ENCODE measurements around the gene RTL9.

Gene RTL9

DNA sequence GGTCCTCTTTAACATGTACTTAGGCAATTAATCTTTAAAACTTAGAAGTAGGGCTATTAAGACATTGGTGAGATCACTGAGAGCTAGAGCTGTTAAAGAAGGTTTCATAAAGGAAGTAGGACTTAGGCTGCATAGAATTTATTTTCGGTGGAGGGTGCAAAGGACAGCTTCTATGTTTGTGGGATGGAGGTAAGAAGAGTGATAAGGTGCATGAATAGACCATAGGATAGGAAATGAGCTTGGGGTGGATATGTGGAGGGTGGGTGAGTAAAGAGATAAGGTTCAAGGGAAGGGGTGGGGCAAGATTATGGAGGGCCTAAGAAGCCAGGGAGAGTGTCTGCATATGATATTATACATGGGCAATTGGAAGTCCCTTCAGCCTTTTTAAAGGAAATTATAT is 15.9 kb downstream of the RTL9 start:
- Histone ChIP-seq H3K79me2 (ENCODE audit: insufficient read depth, low read length) (no peaks in the 10 kb centered on the region), H3K4me2 (ENCODE audit: insufficient read depth, low read length) (no peak overlapping the region)
- no peak for ATAC-seq (ENCODE audit: insufficient read depth, low read depth)

DNA sequence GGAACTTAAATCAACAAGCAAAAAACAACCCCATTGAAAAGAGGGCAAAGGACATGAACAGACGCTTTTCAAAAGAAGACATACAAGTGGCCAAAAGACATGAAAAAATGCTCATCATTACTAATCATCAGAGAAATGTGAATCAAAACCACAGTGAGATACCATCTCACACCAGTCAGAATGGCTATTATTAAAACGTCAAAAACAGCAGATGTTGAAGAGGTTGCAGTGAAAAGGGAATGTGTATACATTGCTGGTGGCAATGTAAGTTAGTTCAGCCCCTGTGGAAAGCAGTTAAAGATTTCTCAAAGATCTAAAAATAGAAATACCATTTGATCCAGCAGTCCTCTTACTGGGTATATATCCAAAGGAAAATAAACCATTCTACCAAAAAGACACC is 22.6 kb downstream of the RTL9 start:
- Histone ChIP-seq H3K4me2 (ENCODE audit: insufficient read depth, low read length) (no peak overlapping the region), H4K20me1 (ENCODE audit: insufficient read depth, low read length) (no peaks in the 10 kb centered on the region), H3K27ac (ENCODE audit: low read length) (no peak overlapping the region), H3K9me3 (ENCODE audit: insufficient read depth, low read length, severe bottlenecking) (no peaks in the 10 kb centered on the region), H3K4me1 (ENCODE audit: insufficient read depth, low read length) (no peaks in the 10 kb centered on the region), H3K79me2 (ENCODE audit: insufficient read depth, low read length) (no peaks in the 10 kb centered on the region), H3K27me3 (ENCODE audit: insufficient read depth, low read length, poor library complexity) (no peaks in the 10 kb centered on the region), H2AFZ (ENCODE audit: low read depth, low read length) (no peak overlapping the region), H3K36me3 (ENCODE audit: insufficient read depth, low read length) (no peaks in the 10 kb centered on the region), H3K9ac (ENCODE audit: low read depth, low read length) (no peak overlapping the region), H3K4me3 (ENCODE audit: low read depth in 1 of 2, low read length in 2 of 2) (no peak overlapping the region)
- DNase-seq (no peak), ATAC-seq (ENCODE audit: insufficient read depth, low read depth) (no peak)
- no peak for TF ChIP-seq EZH2 (IDR thresholded peaks at IDR 0.05; ENCODE audit: borderline replicate concordance, low read depth, low read length, severe bottlenecking)
- TF ChIP-seq, protein P1, sequence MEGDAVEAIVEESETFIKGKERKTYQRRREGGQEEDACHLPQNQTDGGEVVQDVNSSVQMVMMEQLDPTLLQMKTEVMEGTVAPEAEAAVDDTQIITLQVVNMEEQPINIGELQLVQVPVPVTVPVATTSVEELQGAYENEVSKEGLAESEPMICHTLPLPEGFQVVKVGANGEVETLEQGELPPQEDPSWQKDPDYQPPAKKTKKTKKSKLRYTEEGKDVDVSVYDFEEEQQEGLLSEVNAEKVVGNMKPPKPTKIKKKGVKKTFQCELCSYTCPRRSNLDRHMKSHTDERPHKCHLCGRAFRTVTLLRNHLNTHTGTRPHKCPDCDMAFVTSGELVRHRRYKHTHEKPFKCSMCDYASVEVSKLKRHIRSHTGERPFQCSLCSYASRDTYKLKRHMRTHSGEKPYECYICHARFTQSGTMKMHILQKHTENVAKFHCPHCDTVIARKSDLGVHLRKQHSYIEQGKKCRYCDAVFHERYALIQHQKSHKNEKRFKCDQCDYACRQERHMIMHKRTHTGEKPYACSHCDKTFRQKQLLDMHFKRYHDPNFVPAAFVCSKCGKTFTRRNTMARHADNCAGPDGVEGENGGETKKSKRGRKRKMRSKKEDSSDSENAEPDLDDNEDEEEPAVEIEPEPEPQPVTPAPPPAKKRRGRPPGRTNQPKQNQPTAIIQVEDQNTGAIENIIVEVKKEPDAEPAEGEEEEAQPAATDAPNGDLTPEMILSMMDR (IDR thresholded peaks at IDR 0.05; ENCODE audit: borderline replicate concordance, extremely low read depth, low read length, poor library complexity, severe bottlenecking) = no peak

More for the DNA sequence above, 15.9 kb downstream of the RTL9 start:
- H3K27me3 ChIP-seq (ENCODE audit: insufficient read depth, low read length, poor library complexity) = no peaks in the 10 kb centered on the region
- no peaks in the 10 kb centered on the region for H3K9me3 ChIP-seq (ENCODE audit: insufficient read depth, low read length, severe bottlenecking)
- no peak for DNase-seq
- no peak overlapping the region for H2AFZ ChIP-seq (ENCODE audit: low read depth, low read length)
- H3K9ac ChIP-seq (ENCODE audit: low read depth, low read length) = no peak overlapping the region
- no peaks in the 10 kb centered on the region for H4K20me1 ChIP-seq (ENCODE audit: insufficient read depth, low read length)
- no peaks in the 10 kb centered on the region for H3K4me1 ChIP-seq (ENCODE audit: insufficient read depth, low read length)
- no peak overlapping the region for H3K27ac ChIP-seq (ENCODE audit: low read length)
- TF ChIP-seq EZH2 (IDR thresholded peaks at IDR 0.05; ENCODE audit: borderline replicate concordance, low read depth, low read length, severe bottlenecking) = no peak
- TF ChIP-seq, protein P1 (IDR thresholded peaks at IDR 0.05; ENCODE audit: borderline replicate concordance, extremely low read depth, low read length, poor library complexity, severe bottlenecking) = no peak
- no peaks in the 10 kb centered on the region for H3K36me3 ChIP-seq (ENCODE audit: insufficient read depth, low read length)
- H3K4me3 ChIP-seq (ENCODE audit: low read depth in 1 of 2, low read length in 2 of 2) = no peak overlapping the region

DNA sequence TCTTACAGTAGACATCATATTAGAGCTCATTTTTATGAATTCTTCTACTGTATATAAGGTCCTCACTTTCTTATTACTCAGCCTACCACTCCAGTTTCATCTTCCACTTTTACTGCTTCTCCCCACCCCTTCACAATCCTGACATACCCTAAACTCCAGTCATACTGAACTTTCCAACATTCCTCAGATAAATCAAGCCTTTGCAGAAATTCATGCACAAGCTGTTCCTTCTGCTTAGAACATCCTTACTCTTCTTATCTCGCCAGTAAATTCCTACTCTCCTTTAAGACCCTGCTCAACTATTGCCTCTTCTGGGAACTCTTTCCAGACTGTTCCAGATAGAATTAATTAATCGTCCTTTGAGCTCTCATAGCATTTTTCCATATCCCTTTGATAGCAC is 24.8 kb downstream of the RTL9 start:
- no peak overlapping the region for H2AFZ ChIP-seq (ENCODE audit: low read depth, low read length)
- H3K36me3 ChIP-seq (ENCODE audit: insufficient read depth, low read length) = no peaks in the 10 kb centered on the region
- no peak overlapping the region for H3K4me3 ChIP-seq (ENCODE audit: low read depth in 1 of 2, low read length in 2 of 2)
- H3K27me3 ChIP-seq (ENCODE audit: insufficient read depth, low read length, poor library complexity) = no peaks in the 10 kb centered on the region
- H3K4me1 ChIP-seq (ENCODE audit: insufficient read depth, low read length) = no peaks in the 10 kb centered on the region
- no peak overlapping the region for H3K4me2 ChIP-seq (ENCODE audit: insufficient read depth, low read length)
- H3K9me3 ChIP-seq (ENCODE audit: insufficient read depth, low read length, severe bottlenecking) = no peaks in the 10 kb centered on the region
- H3K27ac ChIP-seq (ENCODE audit: low read length) = no peak overlapping the region
- ATAC-seq (ENCODE audit: insufficient read depth, low read depth) (no peak), DNase-seq (no peak)
- H3K79me2 ChIP-seq (ENCODE audit: insufficient read depth, low read length) = no peaks in the 10 kb centered on the region
- no peak overlapping the region for H3K9ac ChIP-seq (ENCODE audit: low read depth, low read length)
- TF ChIP-seq, protein P1 (IDR thresholded peaks at IDR 0.05; ENCODE audit: borderline replicate concordance, extremely low read depth, low read length, poor library complexity, severe bottlenecking) = no peak
- TF ChIP-seq EZH2 (IDR thresholded peaks at IDR 0.05; ENCODE audit: borderline replicate concordance, low read depth, low read length, severe bottlenecking) = no peak
- no peaks in the 10 kb centered on the region for H4K20me1 ChIP-seq (ENCODE audit: insufficient read depth, low read length)

DNA sequence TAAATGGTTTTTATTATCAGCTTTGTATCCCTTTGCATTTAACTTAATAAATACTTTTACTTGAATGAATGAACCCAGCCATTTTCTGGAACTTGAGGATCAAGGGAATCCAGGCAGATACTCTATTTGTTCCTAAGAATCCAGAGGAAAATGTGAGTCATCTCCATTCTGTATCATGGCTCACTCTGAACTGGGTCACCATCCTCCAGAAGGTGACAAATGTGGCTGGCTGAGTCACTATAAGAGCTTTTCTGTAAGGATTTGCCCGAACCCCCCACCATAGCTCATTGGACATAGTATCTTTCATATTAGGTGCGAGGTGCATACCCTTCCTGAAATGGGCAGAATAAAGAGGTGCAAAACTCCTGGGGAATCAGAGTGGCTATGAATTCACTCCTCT is 25.8 kb downstream of the RTL9 start:
- no peak overlapping the region for H3K27ac ChIP-seq (ENCODE audit: low read length)
- no peak overlapping the region for H2AFZ ChIP-seq (ENCODE audit: low read depth, low read length)
- ATAC-seq (ENCODE audit: insufficient read depth, low read depth) (no peak), DNase-seq (no peak)
- no peaks in the 10 kb centered on the region for H4K20me1 ChIP-seq (ENCODE audit: insufficient read depth, low read length)
- no peaks in the 10 kb centered on the region for H3K4me1 ChIP-seq (ENCODE audit: insufficient read depth, low read length)
- H3K36me3 ChIP-seq (ENCODE audit: insufficient read depth, low read length) = no peaks in the 10 kb centered on the region
- H3K27me3 ChIP-seq (ENCODE audit: insufficient read depth, low read length, poor library complexity) = no peaks in the 10 kb centered on the region
- no peak overlapping the region for H3K9ac ChIP-seq (ENCODE audit: low read depth, low read length)
- no peaks in the 10 kb centered on the region for H3K9me3 ChIP-seq (ENCODE audit: insufficient read depth, low read length, severe bottlenecking)
- H3K79me2 ChIP-seq (ENCODE audit: insufficient read depth, low read length) = no peaks in the 10 kb centered on the region
- H3K4me3 ChIP-seq (ENCODE audit: low read depth in 1 of 2, low read length in 2 of 2) = no peak overlapping the region
- no peak overlapping the region for H3K4me2 ChIP-seq (ENCODE audit: insufficient read depth, low read length)
- TF ChIP-seq, protein P1 (IDR thresholded peaks at IDR 0.05; ENCODE audit: borderline replicate concordance, extremely low read depth, low read length, poor library complexity, severe bottlenecking) = no peak
- TF ChIP-seq EZH2 (IDR thresholded peaks at IDR 0.05; ENCODE audit: borderline replicate concordance, low read depth, low read length, severe bottlenecking) = no peak

All from DND-41 (cell line).